ENCODE measurements around the gene TLE2. TPM values are rescaled to one million over a fixed set of nuclear protein-coding genes. Genes with fewer than 3 reads are reported as not detected.
A peak's percentile ranks its signal among the peaks of the same experiment; 100 is the strongest.
"Not testable (repeated sequence)": the region's sequence is repeated elsewhere in the genome, so short reads cannot be mapped to it uniquely, and the experiment has no call there.

TLE2 gene
- total RNA-seq, 2 experiments from 2014 or later, result 1.4 to 2.3 TPM

GRCh38 chr19:3046698-3047495, 17.8 kb upstream of the TLE2 start:
- no peak for DNase-seq
- no peaks in the 10 kb centered on the region for H3K27me3 Mint-ChIP-seq
- peak overlapping the region; percentile 40 for H3K4me3 Mint-ChIP-seq
- H3K9me3 Mint-ChIP-seq, result no peaks in the 10 kb centered on the region
- H3K4me1 Mint-ChIP-seq, result peaks cover 12% of the 10 kb centered on the region
- H3K36me3 Mint-ChIP-seq, result no peaks in the 10 kb centered on the region
- no peak overlapping the region for H3K27ac Mint-ChIP-seq

- no peak for DNase-seq
- H3K4me1 Mint-ChIP-seq, result peaks cover 15% of the 10 kb centered on the region
- no peak overlapping the region for H3K27ac Mint-ChIP-seq
- H3K4me3 Mint-ChIP-seq, result peak overlapping the region; percentile 40
- no peaks in the 10 kb centered on the region for H3K9me3 Mint-ChIP-seq
- H3K27me3 Mint-ChIP-seq, result no peaks in the 10 kb centered on the region
- no peaks in the 10 kb centered on the region for H3K36me3 Mint-ChIP-seq
Observed at GRCh38 chr19:3045885-3046697, 17.0 kb upstream of the TLE2 start.

- no peak overlapping the region for H3K4me3 Mint-ChIP-seq
- no peaks in the 10 kb centered on the region for H3K27me3 Mint-ChIP-seq
- peaks cover 19% of the 10 kb centered on the region for H3K4me1 Mint-ChIP-seq
- H3K36me3 Mint-ChIP-seq, result no peaks in the 10 kb centered on the region
- no peak overlapping the region for H3K27ac Mint-ChIP-seq
- no peak for DNase-seq
- H3K9me3 Mint-ChIP-seq, result no peaks in the 10 kb centered on the region
Observed at GRCh38 chr19:3045191-3045590, 16.1 kb upstream of the TLE2 start.

GRCh38 chr19:3042621-3043267, 13.7 kb upstream of the TLE2 start:
- Mint-ChIP-seq H3K27ac (peak overlapping the region; percentile 51), H3K36me3 (no peaks in the 10 kb centered on the region), H3K4me1 (peaks cover 23% of the 10 kb centered on the region)

GRCh38 chr19:3041761-3042620, 12.9 kb upstream of the TLE2 start:
- Mint-ChIP-seq H3K27ac (peak overlapping the region; percentile 51), H3K4me3 (peak overlapping the region; percentile 52), H3K4me1 (peaks cover 19% of the 10 kb centered on the region), H3K9me3 (no peaks in the 10 kb centered on the region), H3K36me3 (no peaks in the 10 kb centered on the region), H3K27me3 (no peaks in the 10 kb centered on the region)
- no peak for DNase-seq

More at GRCh38 chr19:3042621-3043267, 13.7 kb upstream of the TLE2 start:
- Mint-ChIP-seq H3K4me3 (peak overlapping the region; percentile 52), H3K9me3 (no peaks in the 10 kb centered on the region), H3K27me3 (no peaks in the 10 kb centered on the region)
- DNase-seq, result no peak

- Mint-ChIP-seq H3K27ac (no peak overlapping the region), H3K4me3 (no peak overlapping the region), H3K9me3 (no peaks in the 10 kb centered on the region), H3K36me3 (no peaks in the 10 kb centered on the region), H3K27me3 (no peaks in the 10 kb centered on the region), H3K4me1 (peaks cover 22% of the 10 kb centered on the region)
- DNase-seq, result no peak
Observed at GRCh38 chr19:3041327-3041726, 12.2 kb upstream of the TLE2 start.

GRCh38 chr19:3039641-3040077, 10.6 kb upstream of the TLE2 start:
- peaks cover 32% of the 10 kb centered on the region for H3K4me1 Mint-ChIP-seq
- no peak for DNase-seq
- H3K27me3 Mint-ChIP-seq, result no peaks in the 10 kb centered on the region
- H3K27ac Mint-ChIP-seq, result no peak overlapping the region
- no peaks in the 10 kb centered on the region for H3K9me3 Mint-ChIP-seq
- no peaks in the 10 kb centered on the region for H3K36me3 Mint-ChIP-seq
- no peak overlapping the region for H3K4me3 Mint-ChIP-seq

- no peak for DNase-seq
- peaks cover 3% of the 10 kb centered on the region for H3K27me3 Mint-ChIP-seq
- no peak overlapping the region for H3K4me3 Mint-ChIP-seq
- no peak overlapping the region for H3K27ac Mint-ChIP-seq
- no peaks in the 10 kb centered on the region for H3K36me3 Mint-ChIP-seq
- H3K4me1 Mint-ChIP-seq, result peaks cover 35% of the 10 kb centered on the region
- no peaks in the 10 kb centered on the region for H3K9me3 Mint-ChIP-seq
Observed at GRCh38 chr19:3039125-3039524, 10.0 kb upstream of the TLE2 start.

- Mint-ChIP-seq H3K36me3 (no peaks in the 10 kb centered on the region), H3K4me3 (no peak overlapping the region), H3K27me3 (peaks cover 3% of the 10 kb centered on the region), H3K27ac (no peak overlapping the region), H3K9me3 (no peaks in the 10 kb centered on the region), H3K4me1 (peaks cover 35% of the 10 kb centered on the region)
- DNase-seq, result no peak
Observed at GRCh38 chr19:3038214-3038613, 9.1 kb upstream of the TLE2 start.

- not testable (repeated sequence) for DNase-seq, H3K9me3 Mint-ChIP-seq, H3K27ac Mint-ChIP-seq, H3K27me3 Mint-ChIP-seq, H3K36me3 Mint-ChIP-seq
- peak overlapping the region; percentile 86 for H3K4me3 Mint-ChIP-seq
- H3K4me1 Mint-ChIP-seq, result peaks cover 31% of the 10 kb centered on the region
Observed at GRCh38 chr19:3036977-3037544, 8.0 kb upstream of the TLE2 start.

GRCh38 chr19:3036119-3036976, 7.3 kb upstream of the TLE2 start:
- peak overlapping the region; percentile 94 for H3K27ac Mint-ChIP-seq
- peaks cover 3% of the 10 kb centered on the region for H3K27me3 Mint-ChIP-seq
- DNase-seq, result peak; percentile 83
- no peaks in the 10 kb centered on the region for H3K9me3 Mint-ChIP-seq
- peaks cover 29% of the 10 kb centered on the region for H3K4me1 Mint-ChIP-seq
- H3K36me3 Mint-ChIP-seq, result no peaks in the 10 kb centered on the region
- peak overlapping the region; percentile 86 for H3K4me3 Mint-ChIP-seq

GRCh38 chr19:3035542-3036118, 6.5 kb upstream of the TLE2 start:
- Mint-ChIP-seq H3K36me3 (no peaks in the 10 kb centered on the region), H3K4me3 (peak overlapping the region; percentile 86), H3K27me3 (peaks cover 3% of the 10 kb centered on the region), H3K27ac (peak overlapping the region; percentile 94), H3K9me3 (no peaks in the 10 kb centered on the region), H3K4me1 (peaks cover 28% of the 10 kb centered on the region)
- DNase-seq, result peak; percentile 96

Data from activated naive CD8-positive, alpha-beta T cell treated with anti-CD3 and anti-CD28 coated beads for 36 hours (primary cell).